HG03064 (cell line): ENCODE data around the gene GABRP.
"Not testable (repeated sequence)": the region's sequence is repeated elsewhere in the genome, so short reads cannot be mapped to it uniquely, and the experiment has no call there.

Source experiments
- ATAC-seq: cut with Tn5 transposase; IDR thresholded peaks from one replicate; pipeline ENCODE4 v1.9.1; 2021; ENCODE audit warnings: low read depth; ENCODE audit not compliant: unreplicated experiment

Gene GABRP

DNA sequence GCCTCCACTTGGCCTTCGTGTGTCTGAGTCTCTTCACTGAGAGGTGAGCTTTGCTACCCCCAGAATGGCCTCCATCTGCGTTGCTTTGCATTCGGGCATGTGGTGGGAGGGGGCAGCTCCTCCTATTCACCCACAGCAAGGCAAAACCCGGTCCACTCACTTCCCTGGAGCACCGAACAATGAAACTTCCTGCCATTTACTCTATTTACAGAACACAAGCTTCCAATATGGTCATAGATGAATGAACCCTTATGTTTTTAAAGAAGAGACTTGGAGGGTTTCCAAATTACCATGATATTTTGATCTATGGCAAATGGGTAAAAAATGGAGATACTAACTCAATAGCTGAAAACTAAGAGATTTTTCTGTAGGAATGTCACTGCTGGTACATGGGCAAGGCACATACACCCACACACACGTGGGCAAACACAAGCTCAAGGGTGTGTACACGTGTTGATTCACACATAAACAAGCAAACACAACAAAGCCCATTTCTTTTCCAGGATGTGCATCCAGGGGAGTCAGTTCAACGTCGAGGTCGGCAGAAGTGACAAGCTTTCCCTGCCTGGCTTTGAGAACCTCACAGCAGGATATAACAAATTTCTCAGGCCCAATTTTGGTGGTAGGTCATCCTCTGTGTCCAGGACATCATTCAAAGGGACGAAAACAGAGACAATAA, 5.2 kb downstream of the GABRP start:
- no peak for ATAC-seq

DNA sequence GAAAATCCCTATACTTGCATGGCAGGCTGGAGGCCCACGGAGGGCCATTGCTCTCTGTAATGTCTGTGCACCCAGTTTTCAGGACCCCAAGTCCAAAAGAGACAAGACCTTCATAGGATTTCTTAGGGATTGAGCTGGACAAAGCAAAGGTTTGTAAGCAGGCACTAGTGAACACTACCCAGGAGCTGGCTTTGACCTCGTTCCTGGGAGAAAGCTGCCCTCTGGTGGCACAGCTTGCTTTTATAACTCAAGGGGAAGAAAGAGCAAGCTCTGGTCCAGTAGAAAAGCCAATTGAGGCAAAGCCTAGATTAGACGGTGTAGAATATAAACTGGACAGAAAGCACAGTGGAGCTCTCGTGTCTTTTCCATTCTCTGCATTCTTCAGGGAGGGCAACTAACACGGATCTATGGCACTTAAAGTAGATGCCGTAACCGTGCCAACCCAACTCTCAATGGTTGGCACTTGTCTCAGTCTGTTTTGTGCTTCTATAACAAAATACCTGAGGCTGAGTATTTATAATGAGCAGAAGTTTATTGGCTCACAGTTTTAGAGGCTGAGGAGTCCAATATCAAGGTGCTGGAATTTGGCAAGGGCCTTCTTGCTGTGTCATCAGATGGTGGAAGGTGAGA, 7.9 kb downstream of the GABRP start:
- ATAC-seq, result no peak

DNA sequence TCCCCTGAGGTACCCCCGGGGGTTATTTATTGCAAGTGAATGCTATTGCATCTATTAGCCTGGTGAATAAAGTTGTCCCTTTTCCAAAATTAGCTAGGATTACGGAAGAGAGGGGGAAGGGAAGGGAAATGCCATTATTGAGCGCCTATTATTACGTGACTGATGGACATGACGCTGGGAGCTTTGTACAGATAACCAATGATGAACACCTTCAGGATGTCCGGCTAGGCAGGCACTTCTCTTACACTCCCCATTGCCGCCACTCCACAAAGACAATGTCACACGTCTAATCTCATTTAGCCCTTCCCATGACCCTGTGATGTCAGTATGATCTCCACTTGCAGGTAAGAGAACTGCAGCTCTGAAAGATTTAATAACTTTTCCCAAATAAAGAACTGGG, 9.4 kb downstream of the GABRP start:
- no peak for ATAC-seq

DNA sequence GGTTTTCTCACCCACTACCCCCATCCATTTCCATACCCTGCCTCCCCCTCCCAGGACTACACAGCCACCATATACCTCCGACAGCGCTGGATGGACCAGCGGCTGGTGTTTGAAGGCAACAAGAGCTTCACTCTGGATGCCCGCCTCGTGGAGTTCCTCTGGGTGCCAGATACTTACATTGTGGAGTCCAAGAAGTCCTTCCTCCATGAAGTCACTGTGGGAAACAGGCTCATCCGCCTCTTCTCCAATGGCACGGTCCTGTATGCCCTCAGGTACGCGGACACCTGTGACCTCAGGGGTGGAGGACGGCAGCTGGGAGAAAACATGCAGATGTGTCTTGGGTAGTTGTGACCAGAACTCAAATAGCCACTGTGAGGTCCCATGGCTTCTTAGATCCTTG, 11.6 kb downstream of the GABRP start:
- no peak for ATAC-seq

DNA sequence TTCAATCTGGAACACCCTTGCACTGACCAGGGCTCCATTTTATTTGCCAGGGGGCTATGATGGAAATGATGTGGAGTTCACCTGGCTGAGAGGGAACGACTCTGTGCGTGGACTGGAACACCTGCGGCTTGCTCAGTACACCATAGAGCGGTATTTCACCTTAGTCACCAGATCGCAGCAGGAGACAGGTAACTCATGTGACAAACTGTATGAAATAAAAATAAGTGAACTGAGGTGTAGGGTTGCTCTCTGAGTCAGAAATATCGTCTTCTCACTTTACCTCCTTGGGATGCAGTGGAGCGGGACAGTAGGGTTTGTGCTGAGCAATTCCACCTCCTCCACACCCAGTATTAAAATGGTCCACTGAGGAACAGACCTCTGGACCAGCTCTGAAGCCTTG, 22.1 kb downstream of the GABRP start:
- ATAC-seq, result no peak

DNA sequence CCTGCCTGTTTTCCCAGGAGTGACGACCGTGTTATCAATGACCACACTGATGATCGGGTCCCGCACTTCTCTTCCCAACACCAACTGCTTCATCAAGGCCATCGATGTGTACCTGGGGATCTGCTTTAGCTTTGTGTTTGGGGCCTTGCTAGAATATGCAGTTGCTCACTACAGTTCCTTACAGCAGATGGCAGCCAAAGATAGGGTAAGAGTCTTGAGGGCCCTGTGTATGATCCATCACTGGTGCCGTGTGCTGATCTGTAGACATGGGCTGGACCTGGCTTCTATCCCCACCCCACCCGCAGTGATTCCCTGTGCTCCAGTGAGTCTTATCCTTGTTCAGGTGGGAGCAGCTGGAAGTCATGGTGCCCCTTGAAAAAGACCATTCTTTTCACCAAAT, 26.0 kb downstream of the GABRP start:
- no peak for ATAC-seq

DNA sequence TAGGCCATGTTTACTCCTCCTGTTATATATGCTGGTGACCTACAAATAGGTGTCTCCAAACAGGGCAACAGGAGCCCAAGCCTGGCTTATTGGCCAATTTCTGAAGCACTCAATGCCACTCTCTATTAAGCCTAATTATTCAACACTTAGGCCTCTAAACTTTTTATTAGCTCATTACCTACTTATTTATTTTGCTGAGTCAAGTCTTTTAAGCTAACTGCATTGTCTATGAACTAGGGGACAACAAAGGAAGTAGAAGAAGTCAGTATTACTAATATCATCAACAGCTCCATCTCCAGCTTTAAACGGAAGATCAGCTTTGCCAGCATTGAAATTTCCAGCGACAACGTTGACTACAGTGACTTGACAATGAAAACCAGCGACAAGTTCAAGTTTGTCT, 28.2 kb downstream of the GABRP start:
- ATAC-seq, result no peak

DNA sequence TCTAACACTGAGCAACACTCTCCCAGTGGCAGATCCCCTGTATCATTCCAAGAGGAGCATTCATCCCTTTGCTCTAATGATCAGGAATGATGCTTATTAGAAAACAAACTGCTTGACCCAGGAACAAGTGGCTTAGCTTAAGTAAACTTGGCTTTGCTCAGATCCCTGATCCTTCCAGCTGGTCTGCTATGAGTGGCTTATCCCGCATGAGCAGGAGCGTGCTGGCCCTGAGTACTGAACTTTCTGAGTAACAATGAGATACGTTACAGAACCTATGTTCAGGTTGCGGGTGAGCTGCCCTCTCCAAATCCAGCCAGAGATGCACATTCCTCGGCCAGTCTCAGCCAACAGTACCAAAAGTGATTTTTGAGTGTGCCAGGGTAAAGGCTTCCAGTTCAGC, 29.7 kb downstream of the GABRP start:
- no peak for ATAC-seq

DNA sequence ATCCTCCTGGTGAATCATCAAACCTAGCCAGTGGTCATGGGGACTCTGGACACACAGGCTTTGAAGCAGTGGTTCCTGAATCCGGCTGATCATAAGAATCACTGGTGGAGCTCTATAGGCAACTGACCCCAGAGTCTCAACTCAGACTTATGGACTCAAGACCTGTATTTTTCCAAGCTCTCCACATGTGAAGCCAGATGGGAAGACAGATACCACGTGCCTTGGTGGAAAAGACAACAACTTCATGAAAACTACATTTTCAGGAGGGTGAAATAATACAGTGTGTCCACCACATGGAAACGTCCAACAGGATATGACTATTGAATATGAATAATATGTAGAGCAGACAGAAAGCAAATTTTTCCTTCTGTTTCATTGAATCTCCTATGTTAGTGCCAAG, 33.7 kb downstream of the GABRP start:
- no peak for ATAC-seq

DNA sequence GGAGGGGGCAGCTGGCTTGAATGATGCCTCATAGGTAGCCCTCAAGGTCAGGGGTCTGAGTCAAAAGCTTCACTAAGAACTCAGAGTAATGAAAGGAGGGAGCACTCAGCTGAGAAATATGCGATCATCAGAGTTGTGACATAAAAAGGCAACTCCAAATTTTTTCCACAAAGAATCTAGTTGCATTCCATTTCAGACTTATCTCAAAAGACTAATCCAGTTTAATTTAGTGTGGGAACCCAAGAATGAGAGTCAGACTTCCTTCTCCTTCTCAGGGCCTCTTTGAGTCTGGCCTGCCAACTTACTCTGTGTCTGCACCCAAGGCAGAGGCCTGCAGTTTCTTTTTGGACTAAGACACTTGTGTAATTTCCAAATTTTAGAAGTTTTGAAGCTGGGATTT, 34.7 kb downstream of the GABRP start:
- ATAC-seq, result no peak

DNA sequence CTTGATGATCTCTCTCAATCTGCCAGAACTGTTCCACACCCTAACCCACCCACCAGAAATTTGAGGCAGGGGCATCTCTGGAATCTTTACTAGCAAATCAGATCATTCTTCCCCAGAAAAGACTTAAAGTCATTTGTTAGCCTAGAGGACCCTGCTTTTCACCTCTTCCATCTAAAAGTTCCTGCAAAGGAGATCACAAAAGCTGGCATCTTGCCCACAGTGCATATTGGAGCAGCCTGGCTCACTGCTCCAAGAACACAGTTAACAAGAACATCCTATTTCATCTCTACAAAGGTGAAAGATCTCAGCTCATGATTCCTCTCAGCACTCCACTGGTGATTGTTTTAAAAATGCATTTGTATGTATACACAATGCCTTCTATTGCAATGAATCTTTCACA, 36.3 kb downstream of the GABRP start:
- ATAC-seq, result no peak

DNA sequence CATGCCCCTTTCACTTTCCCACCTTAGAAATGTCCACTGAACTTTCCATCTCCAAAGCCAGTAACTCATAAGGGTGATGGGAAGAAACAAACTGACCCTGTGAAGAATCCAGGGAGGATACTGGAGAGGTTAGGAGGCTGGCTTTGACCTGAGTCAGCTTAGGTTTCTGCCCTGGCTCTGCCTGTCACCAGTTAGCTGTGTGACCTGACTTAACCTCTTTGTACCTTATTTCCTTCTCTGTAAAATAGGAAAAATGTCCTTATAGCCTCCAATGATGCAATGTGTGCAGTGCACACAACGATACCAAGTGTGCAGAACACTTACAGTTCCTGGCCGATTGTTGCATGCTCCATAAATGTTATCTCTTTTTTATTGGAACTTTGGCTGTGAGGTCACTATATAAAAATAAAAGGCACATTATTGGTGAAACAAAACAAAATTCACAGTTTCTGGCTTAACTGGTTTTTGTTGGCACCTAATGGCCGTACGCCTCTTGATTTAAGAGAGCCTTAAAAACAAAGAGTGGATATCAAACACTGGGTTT, 37.8 kb downstream of the GABRP start:
- no peak for ATAC-seq

DNA sequence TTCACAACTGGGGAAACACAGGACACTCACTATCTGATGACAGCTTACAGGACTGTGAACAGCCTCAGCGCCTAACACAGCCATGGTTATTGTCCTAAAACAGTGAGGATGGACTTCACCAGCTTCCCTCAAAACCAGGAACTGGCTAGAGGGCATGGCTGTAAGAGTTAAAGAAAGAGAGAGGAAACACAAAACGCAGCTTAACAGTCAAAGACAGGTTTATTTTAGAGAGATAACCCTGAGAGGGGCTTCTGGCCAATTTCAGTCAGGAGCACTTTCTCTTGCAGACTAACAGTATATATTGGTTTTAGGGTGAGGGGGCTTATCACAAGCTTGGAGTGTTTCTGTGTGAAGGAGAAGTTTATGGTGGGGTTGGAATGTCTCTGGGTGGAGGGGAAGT, 42.6 kb downstream of the GABRP start:
- no peak for ATAC-seq

DNA sequence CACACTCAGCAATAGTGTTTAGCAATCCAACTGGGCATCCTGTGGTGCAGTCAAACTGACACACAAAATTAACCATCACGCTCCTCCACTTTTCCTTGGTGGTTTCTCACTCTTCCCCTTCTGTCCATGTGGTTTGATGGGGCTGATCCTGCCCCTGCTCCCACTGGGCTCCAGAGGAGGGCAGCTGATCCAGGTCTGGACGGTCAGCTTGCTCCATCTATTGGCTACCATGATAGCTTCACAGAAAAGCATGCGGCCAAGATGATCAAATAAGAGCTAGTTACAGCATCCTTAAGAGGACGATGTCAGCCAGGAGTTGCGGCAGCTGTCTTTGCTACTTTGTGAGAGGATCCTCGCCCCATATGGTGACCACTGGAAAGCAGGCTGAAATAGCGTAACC, 48.7 kb downstream of the GABRP start:
- ATAC-seq, result no peak

DNA sequence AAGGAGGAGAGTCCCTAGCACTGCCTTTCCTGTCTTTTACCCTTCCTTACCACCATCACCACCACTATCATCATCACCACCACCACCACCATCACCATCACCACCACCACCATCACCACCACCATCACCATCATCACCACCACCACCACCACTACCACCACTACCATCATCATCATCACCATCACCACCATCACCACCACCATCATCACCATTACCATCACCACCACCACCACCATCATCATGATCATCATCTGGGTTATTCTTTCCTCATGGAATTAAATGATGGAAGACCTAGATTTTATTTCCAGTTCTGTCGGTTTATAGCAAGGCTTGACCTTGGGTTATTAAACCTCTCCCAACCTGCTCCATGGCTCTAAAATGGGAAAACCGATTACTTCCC, 50.5 kb downstream of the GABRP start:
- ATAC-seq, result not testable (repeated sequence)

DNA sequence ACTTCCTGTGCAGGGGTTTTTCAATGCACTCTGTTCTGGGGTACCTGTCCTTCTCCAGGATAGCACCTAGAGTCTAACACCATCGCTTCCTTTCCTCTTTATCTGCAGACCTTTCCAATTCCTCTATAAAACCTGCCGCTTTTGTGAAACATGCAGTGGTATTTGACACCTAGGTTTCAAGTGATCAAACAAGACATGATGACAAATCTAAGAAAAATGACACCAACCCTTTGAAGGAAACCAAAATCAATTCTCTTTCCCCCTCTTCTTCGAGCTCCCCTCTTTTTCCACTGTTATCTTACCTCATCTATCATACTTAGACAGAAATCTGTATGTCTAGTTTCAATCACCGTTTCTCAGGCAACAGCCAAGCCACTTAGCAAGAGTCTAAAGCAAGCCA, 52.7 kb downstream of the GABRP start:
- no peak for ATAC-seq

DNA sequence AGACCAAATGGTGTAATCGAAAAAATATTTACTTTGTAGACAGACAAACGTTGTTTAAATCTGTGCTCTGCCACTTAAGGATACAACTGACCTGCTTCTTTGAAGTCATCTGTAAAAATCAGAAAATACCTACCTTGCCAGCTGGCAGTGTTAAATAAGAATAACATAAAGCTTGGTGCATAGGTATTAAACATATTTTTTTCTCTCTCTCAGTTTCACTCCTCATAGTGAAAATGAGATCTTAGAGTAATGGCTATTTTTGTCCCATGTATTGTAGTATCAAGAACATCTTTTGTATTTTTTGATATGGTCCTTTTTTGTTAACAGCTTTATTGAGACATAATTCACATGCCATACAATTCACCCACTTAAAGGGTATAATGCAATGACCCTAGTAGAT, 60.3 kb downstream of the GABRP start:
- no peak for ATAC-seq

DNA sequence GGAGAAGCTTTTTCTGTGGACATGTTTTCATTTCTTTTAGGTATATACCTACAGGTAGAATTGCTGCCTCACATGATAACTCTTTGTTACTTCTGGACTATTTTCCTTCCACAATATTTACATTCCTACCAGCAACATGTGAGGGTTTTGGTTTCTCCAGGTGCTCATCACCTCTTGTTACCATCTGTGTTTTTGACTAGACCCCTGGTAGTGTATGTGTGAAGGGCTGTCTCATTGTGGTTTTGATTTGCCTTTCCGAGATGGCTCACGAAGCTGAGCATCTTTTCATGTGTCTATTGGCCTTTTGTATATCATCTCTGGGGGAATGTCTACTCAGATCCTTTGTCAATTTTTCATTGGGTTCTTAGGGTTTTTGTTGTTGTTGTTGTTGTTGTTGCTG, 61.1 kb downstream of the GABRP start:
- ATAC-seq, result no peak

DNA sequence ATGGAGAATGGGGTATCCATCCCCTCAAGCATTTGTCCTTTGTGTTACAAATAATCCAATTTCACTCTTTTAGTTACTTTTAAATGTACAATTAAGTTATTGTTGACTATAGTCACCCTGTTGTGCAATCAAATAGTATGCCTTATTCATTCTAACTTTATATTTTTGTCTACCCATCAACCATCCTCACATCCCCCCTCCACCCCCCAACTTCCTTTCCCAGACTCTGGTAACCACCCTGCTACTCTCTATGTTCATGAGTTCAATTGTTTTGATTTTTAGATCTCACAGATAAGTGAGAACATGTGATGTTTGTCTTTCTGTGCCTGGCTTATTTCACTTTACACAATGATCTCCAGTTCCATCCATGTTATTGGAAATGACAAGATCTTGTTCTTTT, 62.9 kb downstream of the GABRP start:
- no peak for ATAC-seq

DNA sequence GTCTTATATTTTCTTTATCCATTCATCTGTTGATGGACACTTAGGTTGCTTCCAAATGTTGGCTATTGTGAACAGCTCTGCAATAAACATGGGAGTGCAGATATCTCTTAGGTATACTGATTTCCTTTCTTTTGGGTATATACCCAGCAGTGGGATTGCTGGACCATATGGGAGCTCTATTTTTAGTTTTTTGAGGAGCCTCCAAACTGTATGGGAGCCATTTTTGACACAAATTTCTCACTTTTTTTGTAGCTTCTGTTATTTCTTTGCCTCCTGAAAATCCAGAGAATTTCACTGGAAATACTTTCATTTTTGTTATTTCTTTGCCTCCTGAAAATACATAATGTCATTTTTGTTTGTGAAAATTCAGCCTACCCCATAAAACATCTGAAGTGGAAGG, 63.3 kb downstream of the GABRP start:
- no peak for ATAC-seq

DNA sequence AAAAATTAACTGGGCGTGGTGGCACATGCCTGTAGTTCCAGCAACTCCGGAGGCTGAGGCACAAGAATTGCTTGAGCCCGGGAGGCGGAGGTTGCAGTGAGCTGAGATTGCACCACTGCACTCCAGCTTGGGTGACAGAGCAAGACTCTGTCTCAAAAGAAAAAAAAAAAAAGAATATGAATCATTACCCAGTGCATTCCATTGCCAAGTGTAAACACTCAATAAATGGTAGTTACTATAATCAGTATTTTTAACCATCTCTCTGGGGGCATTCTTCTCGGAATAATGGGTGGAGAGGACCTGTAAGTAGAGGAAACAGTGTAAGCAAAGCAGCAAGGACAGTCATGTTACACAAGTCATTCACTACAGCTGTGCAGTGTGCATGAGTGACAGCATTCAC, 64.5 kb downstream of the GABRP start:
- ATAC-seq, result no peak

DNA sequence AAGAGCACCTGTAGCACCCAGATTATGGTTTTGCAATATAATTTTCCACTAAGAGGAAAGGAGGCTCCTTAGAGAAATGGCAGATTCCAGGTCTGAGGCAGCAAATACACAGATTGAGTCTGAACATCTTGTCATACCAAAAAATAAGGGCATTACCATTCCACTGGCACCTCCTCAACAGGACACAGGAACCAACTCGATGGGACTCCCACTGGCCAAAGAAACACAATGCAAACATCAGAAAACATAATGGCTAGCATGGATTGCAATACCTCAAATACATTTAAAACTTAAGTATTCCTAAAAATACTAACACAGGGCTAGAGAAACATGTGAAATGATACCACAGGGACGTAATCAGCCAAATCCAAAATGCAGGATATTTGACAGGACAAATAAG, 65.8 kb downstream of the GABRP start:
- ATAC-seq, result no peak
